MM.1S (cell line): Measurements from ENCODE around the gene IRAK4.
"Not testable (repeated sequence)": the region's sequence is repeated elsewhere in the genome, so short reads cannot be mapped to it uniquely, and the experiment has no call there.

Experiments
- DNase-seq: peaks from one replicate; pipeline ENCODE4 v3.0.0-alpha.2; 2015
- H2AFZ ChIP-seq: fragments of 300-600 bp; sonication (generic); 2 replicates; pipeline ENCODE4 v1.6.0; 2016; ENCODE audit warnings: antibody characterized with exemption, low read length
- H3F3A ChIP-seq: fragments of 300-600 bp; sonication (generic); 2 replicates; pipeline ENCODE4 v1.6.1; 2016; ENCODE audit warnings: mild to moderate bottlenecking, antibody characterized with exemption, low read length, moderate library complexity, mixed read lengths; ENCODE audit not compliant: insufficient read depth
- H3K27ac ChIP-seq: fragments of 300-600 bp; sonication (generic); 2 replicates; pipeline ENCODE4 v1.5.1; 2016; ENCODE audit warnings: mild to moderate bottlenecking, low read length
- H3K27me3 ChIP-seq: fragments of 300-600 bp; sonication (generic); replicated peaks from 2 replicates; pipeline ENCODE4 v1.6.0; 2016; ENCODE audit warnings: low read length; ENCODE audit not compliant: insufficient read depth
- H3K36me3 ChIP-seq: fragments of 300-600 bp; sonication (generic); replicated peaks from 2 replicates; pipeline ENCODE4 v1.6.1; 2016; ENCODE audit warnings: mild to moderate bottlenecking, low read length, mixed read lengths; ENCODE audit not compliant: insufficient read depth
- H3K4me1 ChIP-seq: fragments of 300-600 bp; sonication (generic); 2 replicates; pipeline ENCODE4 v1.6.1; 2016; ENCODE audit warnings: low read length, mixed read lengths
- H3K4me2 ChIP-seq: fragments of 300-600 bp; sonication (generic); 2 replicates; pipeline ENCODE4 v1.6.0; 2016; ENCODE audit warnings: low read depth, low read length
- H3K4me3 ChIP-seq: fragments of 300-600 bp; sonication (generic); 2 replicates; pipeline ENCODE4 v1.5.1; 2016; ENCODE audit warnings: low read length, mixed read lengths
- H3K79me2 ChIP-seq: fragments of 300-600 bp; sonication (generic); 2 replicates; pipeline ENCODE4 v1.6.1; 2016; ENCODE audit warnings: mixed run types, low read length, mixed read lengths
- H3K9ac ChIP-seq: fragments of 300-600 bp; sonication (generic); 2 replicates; pipeline ENCODE4 v1.6.1; 2016; ENCODE audit warnings: low read length, mixed read lengths
- H3K9me2 ChIP-seq: fragments of 300-600 bp; sonication (generic); replicated peaks from 2 replicates; pipeline ENCODE4 v1.6.1; 2016; ENCODE audit warnings: mild to moderate bottlenecking, low read length, mixed read lengths; ENCODE audit not compliant: insufficient read depth
- H3K9me3 ChIP-seq: fragments of 300-600 bp; sonication (generic); replicated peaks from 2 replicates; pipeline ENCODE4 v1.6.1; 2016; ENCODE audit warnings: mild to moderate bottlenecking, low read length, mixed read lengths; ENCODE audit not compliant: insufficient read depth
- H4K20me1 ChIP-seq: fragments of 300-600 bp; sonication (generic); 2 replicates; pipeline ENCODE4 v1.6.1; 2016; ENCODE audit warnings: mild to moderate bottlenecking, low read length, moderate library complexity, mixed read lengths; ENCODE audit not compliant: insufficient read depth
- CTCF ChIP-seq: fragments of 300-600 bp; sonication (generic); IDR thresholded peaks from 2 replicates; pipeline ENCODE4 v1.5.1; 2016; ENCODE audit warnings: antibody characterized with exemption, low read length, mixed read lengths
- EZH2 ChIP-seq: fragments of 300-600 bp; sonication (generic); optimal IDR thresholded peaks from 2 replicates; pipeline ENCODE3; 2017; ENCODE audit warnings: low read depth, mild to moderate bottlenecking, antibody characterized with exemption, low read length, mixed read lengths
- EZH2phosphoT487 ChIP-seq: fragments of 300-600 bp; sonication (generic); IDR thresholded peaks from 2 replicates; pipeline ENCODE4 v1.6.1; 2018; ENCODE audit warnings: antibody characterized with exemption, low read length

Gene IRAK4

GRCh38 chr12:43744826-43745225 is 13.9 kb upstream of the IRAK4 start:
- H3K4me2 ChIP-seq, result no peak overlapping the region
- no peaks in the 10 kb centered on the region; the same call in 1 of the 2 replicates for H3K79me2 ChIP-seq
- no peak overlapping the region for H3K9ac ChIP-seq
- no peaks in the 10 kb centered on the region for H3F3A ChIP-seq
- no peaks in the 10 kb centered on the region for H3K9me3 ChIP-seq
- no peaks in the 10 kb centered on the region for H3K9me2 ChIP-seq
- no peak overlapping the region for H3K4me3 ChIP-seq
- no peaks in the 10 kb centered on the region for H3K27me3 ChIP-seq
- no peak for TF ChIP-seq CTCF
- TF ChIP-seq EZH2, result no peak
- TF ChIP-seq EZH2phosphoT487, result no peak
- peaks cover 14% of the 10 kb centered on the region for H3K4me1 ChIP-seq
- DNase-seq, result no peak
- H4K20me1 ChIP-seq, result no peaks in the 10 kb centered on the region
- H3K36me3 ChIP-seq, result peaks cover 5% of the 10 kb centered on the region; the same call in 1 of the 2 replicates
- no peak overlapping the region for H3K27ac ChIP-seq
- H2AFZ ChIP-seq, result no peak overlapping the region

- Histone ChIP-seq H3K9me2 (no peaks in the 10 kb centered on the region), H3K4me2 (no peak overlapping the region), H3K9ac (no peak overlapping the region), H2AFZ (no peak overlapping the region), H3F3A (no peaks in the 10 kb centered on the region), H4K20me1 (no peaks in the 10 kb centered on the region), H3K27ac (no peak overlapping the region), H3K4me3 (no peak overlapping the region), H3K27me3 (no peaks in the 10 kb centered on the region), H3K79me2 (peaks cover 18% of the 10 kb centered on the region), H3K9me3 (no peaks in the 10 kb centered on the region), H3K4me1 (peaks cover 12% of the 10 kb centered on the region), H3K36me3 (peaks cover 9% of the 10 kb centered on the region; the same call in 1 of the 2 replicates)
- DNase-seq, result no peak
- TF ChIP-seq EZH2phosphoT487 (no peak), EZH2 (no peak), CTCF (no peak)
These were observed 9.7 kb upstream of the IRAK4 start for GRCh38 chr12:43749016-43749415.

- Histone ChIP-seq H3K4me1 (peaks cover 18% of the 10 kb centered on the region), H2AFZ (no peak overlapping the region), H3K27me3 (no peaks in the 10 kb centered on the region), H3K9me2 (no peaks in the 10 kb centered on the region), H3K9ac (no peak overlapping the region), H4K20me1 (no peaks in the 10 kb centered on the region), H3K9me3 (no peaks in the 10 kb centered on the region), H3K36me3 (peaks cover 4% of the 10 kb centered on the region; the same call in 1 of the 2 replicates), H3K27ac (no peak overlapping the region), H3F3A (no peaks in the 10 kb centered on the region), H3K79me2 (peaks cover 18% of the 10 kb centered on the region), H3K4me2 (no peak overlapping the region), H3K4me3 (no peak overlapping the region)
- DNase-seq, result no peak
- TF ChIP-seq EZH2phosphoT487, result no peak
- TF ChIP-seq CTCF, result no peak
- TF ChIP-seq EZH2, result no peak
These were observed 7.9 kb upstream of the IRAK4 start for GRCh38 chr12:43750814-43751213.

GRCh38 chr12:43751360-43751759 is 7.4 kb upstream of the IRAK4 start:
- Histone ChIP-seq H3K79me2 (peaks cover 20% of the 10 kb centered on the region), H3K4me1 (peaks cover 18% of the 10 kb centered on the region)
- DNase-seq, H4K20me1 ChIP-seq, H3K27ac ChIP-seq, H2AFZ ChIP-seq, H3K9ac ChIP-seq, H3K4me3 ChIP-seq, H3K27me3 ChIP-seq, H3K9me2 ChIP-seq, H3K4me2 ChIP-seq, H3K9me3 ChIP-seq, H3F3A ChIP-seq, H3K36me3 ChIP-seq: not testable (repeated sequence)
